KG1 (cell line): ENCODE data around the gene SLC35F3.
"Not testable (repeated sequence)": the region's sequence is repeated elsewhere in the genome, so short reads cannot be mapped to it uniquely, and the experiment has no call there.

Source experiments
- DNase-seq: peaks from one replicate; lab custom pipeline; 2025; lab: John Stamatoyannopoulos, UW

SLC35F3 gene

DNA sequence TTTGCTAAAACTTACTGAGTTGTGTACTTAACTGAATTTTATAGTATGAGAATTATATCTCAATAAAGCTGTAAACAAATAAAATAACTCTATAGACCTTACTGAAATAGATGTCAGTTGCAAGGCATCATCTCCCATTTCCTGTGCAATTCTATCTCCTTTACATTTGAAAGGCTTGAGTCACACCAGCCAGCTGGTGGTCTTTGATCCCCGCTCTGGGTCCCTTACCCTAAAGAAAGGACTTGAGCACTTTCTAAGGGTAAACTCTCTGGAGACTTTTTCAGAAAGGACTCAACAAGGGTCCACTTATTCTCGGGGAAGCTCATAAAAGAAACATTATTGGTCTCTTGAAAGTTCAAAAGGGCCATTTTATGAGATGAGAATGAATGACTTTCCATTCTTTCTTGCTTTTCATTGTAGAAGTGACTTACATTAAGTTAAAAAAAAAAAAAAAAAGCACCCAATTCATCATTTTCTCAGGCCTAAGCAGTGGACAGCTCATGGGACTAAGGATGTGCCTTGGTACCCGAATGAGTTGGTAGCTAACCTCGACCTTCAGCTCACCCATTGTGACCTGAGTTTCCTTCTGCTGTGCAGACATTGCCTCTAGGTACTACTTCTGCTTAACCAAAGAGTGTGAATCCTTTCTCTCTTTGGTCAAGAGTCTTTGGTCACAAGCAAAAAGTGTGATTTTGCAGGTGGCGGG lies 321.8 kb downstream of the SLC35F3 start:
- DNase-seq, result no peak

DNA sequence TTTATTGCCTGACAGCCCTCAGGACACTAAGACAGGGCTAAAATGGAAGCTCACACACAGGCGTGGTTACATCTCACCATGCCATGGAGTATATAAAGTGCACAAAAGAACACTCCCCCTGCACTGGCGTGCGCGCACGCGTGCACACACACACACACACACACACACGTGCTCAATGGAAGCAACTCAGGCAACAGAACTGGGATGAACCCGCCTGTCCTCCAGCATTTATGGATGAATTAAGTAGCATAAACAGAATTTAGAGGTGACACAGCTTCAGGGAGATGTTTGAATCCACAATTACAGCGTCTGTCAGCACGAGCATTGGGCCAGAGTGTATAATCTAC lies 322.3 kb downstream of the SLC35F3 start:
- no peak for DNase-seq

DNA sequence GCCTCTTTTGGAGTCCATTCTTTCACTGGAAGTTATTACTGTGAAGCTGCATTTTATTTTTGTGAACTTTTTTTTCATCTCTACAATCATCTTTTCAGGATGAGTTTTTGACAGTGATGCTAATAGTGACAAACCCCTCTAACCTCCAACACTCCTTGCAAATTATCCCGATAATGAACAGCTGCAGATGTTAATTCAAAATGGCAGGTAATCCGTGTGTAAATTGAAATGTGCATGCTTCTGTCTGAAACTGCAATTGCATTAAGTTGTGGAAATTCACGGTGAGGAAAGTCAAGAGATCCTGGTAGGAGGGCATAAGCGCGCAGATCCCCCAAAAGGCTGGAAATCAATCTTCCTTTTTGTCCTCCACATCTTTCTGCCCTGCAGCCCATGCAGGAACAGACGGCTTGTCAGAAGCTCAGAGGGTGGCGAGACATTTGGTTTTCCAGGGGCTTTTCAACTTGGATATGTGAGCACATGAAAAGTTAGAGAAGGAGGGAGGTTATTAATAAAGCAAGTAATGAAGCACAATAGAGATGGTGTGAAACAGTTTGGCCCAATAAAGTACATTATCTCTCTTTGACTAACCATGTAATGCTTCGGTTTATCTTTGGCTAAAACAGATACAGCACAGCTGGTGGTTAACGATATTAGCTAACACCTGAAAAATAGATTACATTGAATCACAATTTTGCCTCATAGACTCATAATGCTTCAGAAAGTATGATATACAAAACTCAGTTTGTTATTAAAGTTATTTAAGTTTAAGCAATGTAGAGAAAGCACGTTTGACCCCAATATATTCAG lies 325.3 kb downstream of the SLC35F3 start:
- no peak for DNase-seq

- DNase-seq, result peak; percentile 16
These were observed 326.0 kb downstream of the SLC35F3 start for GRCh38 chr1:234230414-234230862.

DNA sequence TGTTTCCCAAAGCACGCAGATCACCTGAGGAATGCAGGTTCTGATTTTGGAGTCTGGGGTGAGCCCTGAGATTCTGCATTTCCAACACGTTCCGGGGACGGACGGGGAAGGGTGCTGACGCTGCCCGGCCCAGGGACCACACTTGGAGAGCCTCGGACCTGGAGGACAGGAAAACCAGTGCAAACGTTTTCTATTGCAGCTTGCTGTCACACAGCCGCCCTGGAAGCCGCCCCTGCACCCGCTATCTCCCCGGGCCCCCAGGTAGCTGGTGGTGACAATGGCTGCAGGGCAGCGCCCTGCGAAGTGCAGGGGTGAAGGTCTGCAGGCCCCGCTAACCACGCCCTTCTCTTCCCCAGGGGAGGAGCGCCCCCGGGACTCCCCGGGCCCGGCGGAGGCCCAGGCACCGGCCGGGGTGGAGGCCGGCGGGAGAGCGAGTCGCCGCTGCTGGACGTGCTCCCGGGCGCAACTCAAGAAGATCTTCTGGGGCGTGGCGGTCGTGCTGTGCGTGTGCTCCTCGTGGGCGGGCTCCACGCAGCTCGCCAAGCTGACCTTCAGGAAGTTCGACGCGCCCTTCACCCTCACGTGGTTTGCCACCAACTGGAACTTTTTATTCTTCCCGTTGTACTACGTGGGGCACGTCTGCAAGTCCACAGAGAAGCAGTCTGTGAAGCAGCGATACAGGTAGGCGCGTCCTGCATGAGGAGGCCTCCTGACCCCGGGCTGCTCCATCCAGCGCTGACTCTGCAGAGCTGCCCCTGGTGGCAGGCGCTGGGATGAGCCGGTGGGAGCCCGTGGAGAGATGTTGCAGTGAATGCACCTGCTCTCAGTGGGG lies 326.8 kb downstream of the SLC35F3 start:
- DNase-seq, result no peak

GRCh38 chr1:234231893-234232276 lies 327.4 kb downstream of the SLC35F3 start:
- no peak for DNase-seq

DNA sequence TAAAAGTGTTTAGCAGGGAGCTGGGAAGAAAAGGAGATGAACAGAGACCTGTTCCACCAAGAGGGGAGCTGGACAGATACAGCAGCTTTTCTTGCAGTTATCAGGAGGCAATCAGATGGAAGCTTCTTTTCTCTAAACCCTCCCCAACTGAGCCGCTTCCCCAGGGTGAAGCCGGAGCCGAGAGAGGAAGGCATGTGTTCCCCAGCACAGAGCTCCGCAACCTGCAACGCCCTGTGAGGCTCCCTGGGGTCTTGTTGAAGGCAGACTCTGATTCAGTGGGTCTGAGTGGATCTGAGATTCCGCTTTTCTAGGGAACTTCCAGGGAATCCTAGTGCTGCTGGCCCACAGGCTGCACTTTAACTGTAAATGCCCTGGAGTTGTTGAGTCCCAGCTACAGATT lies 329.7 kb downstream of the SLC35F3 start:
- no peak for DNase-seq

DNA sequence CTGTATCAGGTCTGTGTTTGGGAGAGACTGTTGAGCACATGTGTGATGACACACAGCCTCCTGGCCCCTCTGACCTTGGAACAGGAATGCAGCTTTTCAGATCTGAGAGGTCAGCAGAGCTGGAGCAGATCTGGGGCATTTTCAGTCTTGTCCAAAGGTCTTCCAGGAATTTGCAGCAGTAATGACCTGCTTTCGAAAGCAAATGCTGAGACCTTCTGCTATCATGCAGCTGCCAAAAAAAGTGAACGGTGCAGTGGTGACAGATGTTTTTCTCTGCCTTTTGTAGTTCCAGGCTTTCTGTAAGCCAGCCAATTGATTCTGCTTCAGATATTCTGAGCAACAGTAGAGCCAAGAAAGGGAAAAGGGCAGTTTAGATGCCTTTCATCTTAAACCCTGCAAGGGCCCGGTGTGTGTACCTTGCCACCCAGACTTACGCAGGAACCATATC lies 331.0 kb downstream of the SLC35F3 start:
- DNase-seq, result no peak

GRCh38 chr1:234237393-234237792 lies 332.9 kb downstream of the SLC35F3 start:
- no peak for DNase-seq

DNA sequence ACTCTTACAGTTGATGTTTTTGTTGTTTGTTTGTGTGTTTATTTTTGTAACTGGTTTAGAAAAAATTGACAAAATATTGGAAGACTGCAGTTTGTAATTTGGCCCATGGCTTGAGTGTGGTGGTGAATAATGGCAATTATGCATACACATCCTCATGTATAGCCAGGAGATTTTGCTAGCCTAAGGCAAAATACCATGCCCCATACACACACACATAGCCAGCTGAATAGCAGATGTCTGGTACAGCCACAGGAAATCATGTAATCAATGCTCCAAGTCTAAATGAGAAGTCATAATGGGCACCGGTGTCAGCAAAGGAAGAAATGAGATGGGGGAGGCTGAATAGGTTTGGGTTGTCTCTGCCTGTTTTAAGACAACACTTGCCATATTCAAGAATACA lies 333.6 kb downstream of the SLC35F3 start:
- DNase-seq, result no peak

DNA sequence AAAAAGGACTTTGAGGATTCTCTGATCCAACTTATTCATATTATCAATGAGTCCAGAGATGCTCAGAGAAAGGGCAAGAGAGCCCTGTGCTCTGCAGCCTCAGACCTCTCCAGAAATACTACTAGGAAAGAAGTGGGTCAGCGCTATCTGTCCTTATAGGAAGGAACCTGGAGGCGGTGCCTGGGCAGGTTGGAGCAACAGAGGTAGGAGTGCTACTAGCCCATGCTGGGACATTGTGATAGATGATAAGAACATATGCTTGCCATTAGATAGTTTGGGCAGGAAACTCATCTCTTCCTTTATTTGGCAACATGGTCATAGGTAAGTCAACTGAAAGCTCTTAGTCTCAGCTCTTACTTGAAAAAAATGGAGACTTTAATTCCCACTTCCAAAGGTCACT lies 335.0 kb downstream of the SLC35F3 start:
- DNase-seq, result no peak

DNA sequence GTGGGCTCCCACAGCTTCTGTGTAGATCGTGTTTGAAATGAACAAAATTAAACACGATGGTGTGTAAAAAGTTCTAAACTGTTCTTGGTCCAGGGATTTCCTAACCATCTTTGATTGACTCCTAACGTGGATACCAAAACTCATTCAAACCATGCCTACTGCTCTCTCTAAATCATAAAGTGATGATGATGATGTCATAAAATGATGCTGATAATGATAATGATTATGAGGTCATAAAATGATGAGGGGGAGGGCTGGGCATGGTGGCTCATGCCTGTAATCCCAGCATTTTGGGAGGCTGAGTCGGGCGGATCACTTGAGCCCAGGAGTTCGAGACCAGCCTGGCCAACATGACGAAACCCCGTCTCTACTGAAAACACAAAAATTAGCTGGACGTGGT lies 335.5 kb downstream of the SLC35F3 start:
- DNase-seq, result no peak

DNA sequence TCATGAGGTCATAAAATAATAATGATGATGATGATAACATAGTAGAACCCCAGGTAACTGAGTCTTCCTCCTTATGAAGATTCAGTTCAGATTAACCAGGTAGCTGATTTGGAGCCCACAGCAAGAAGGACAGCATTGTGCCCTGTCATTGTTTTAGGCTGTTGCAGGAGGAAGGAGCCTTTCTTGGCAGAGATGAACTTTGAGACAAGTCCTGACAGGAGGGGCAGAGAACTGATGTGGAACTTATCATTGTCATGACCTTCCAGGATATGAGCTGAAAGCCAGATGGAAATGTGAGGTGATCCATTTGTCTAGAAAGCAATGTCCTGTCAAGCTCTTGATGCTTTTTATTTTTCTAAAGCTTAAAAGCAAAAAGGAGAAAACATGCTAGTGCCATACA lies 336.2 kb downstream of the SLC35F3 start:
- DNase-seq, result no peak

DNA sequence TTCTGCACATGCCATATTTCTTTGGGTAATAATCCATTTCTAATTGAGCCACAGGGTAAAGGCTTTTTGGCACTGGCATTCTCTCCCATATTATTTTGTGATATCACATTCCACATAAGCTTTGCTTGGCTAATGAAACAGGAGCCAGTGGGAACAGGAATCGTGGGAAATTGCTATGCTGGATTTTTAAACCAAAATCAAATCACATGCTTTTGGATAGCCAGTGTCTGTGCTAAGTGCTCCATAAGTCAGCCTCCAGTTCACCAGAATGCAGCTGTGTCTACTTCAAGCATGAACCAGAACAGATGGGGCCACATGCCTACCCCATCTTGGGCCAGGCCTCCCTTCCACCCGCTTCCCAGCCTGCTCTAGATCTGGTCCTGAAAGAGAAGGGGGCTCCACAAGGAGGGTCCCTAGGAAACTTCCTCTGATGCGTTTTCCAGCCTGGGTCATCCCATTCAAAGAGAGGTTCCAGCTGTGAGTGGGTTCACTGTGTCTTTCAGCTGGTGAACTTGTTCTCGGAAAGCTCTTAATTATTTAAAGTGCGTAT lies 337.5 kb downstream of the SLC35F3 start:
- DNase-seq, result no peak

- DNase-seq, result no peak
These were observed 339.2 kb downstream of the SLC35F3 start for GRCh38 chr1:234243521-234244260.

DNA sequence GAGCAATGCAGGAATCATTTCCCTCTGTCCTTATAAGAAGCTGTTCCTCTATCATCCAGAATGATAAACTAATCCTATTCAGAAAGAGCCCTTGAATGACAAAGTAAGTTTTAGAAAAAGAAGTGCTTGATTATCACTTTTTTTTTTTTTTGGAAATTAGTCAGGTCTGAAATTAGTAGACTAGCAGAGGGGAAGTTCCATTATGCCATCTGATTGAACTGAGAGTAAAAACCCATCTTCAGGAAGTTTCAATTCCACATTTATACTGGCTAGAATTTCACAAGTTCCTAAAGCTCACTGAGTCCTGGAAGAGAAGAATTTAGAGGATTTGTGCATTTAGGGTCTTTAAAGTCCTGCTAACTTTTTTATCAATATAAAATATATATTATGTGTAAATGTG lies 340.0 kb downstream of the SLC35F3 start:
- DNase-seq, result no peak

DNA sequence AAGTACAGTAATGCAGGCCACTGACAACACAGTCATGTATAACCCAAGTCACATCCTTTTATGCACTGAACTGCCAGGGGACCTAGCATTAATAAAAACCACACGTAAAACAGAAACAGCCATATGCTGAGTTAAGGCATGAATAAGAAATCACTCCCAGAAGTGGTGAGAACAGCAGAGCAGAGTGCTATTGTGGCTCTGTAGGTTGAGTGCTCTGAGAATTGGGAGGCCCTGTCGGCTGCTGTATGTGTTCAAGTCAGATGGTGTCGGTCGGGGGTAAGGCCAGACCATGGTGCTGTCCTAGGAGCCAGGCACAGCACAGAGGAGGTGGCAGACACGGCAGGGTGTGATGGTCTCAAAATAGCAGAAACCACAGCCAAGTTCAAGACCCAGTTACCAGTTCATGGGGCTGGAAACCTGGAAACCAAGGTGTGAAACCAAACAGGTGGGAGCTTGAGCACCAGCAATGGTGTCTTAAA lies 342.2 kb downstream of the SLC35F3 start:
- DNase-seq, result no peak

DNA sequence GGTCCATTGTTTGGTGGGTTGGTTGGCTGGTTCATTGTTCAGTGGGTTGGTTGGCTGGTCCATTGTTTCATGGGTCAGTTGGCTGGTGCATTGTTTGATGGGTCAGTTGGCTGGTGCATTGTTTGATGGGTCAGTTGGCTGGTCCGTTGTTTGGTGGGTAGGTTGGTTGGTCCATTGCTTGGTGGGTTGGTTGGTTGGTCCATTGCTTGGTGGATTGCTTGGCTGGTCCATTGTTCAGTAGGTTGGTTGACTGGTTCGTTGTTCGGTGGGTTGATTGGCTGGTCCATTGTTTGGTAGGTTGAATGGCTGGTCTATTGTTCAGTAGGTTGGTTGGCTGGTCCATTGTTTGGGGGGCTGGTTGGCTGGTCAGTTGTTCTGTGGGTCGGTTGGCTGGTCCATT lies 343.3 kb downstream of the SLC35F3 start:
- not testable (repeated sequence) for DNase-seq

GRCh38 chr1:234250747-234251146 lies 346.3 kb downstream of the SLC35F3 start:
- no peak for DNase-seq

- DNase-seq, result no peak
These were observed 349.3 kb downstream of the SLC35F3 start for GRCh38 chr1:234253732-234254131.

GRCh38 chr1:234256359-234256758 lies 351.9 kb downstream of the SLC35F3 start:
- DNase-seq, result no peak
